H1 (cell line): ENCODE results near the gene CAMP. TPM values are rescaled to one million over a fixed set of nuclear protein-coding genes. Genes with fewer than 3 reads are reported as not detected.
A peak's percentile ranks its signal among the peaks of the same experiment; 100 is the strongest.

ENCODE experiments used
- CTCF ChIA-PET: fragments of 300-600 bp; sonication (Branson Sonifier 250); formaldehyde crosslinking; loops from one replicate; lab custom pipeline; 2021; ENCODE audit not compliant: partially characterized antibody; lab: Charles Lee
- POLR2A ChIA-PET: fragments of 300-600 bp; sonication (Branson Sonifier 250); formaldehyde crosslinking; loops from one replicate; lab custom pipeline; 2021; ENCODE audit warnings: inconsistent platforms; ENCODE audit not compliant: partially characterized antibody; lab: Charles Lee
- DNase-seq, 2 experiments: peaks; one replicate each; pipeline versions ENCODE4 v3.0.0 to v3.0.0-alpha.2; 2010 to 2022; ENCODE audit warnings: low spot score in 2 of 2, low read depth in 1 of 2, mixed read lengths in 1 of 2
- FAIRE-seq: peaks from 2 replicates; lab custom pipeline; 2011; peaks lifted over from hg19 to GRCh38; lab: Jason Lieb, UNC
- H2AFZ ChIP-seq: 2 replicates; pipeline ENCODE4 v1.8.1; 2012; ENCODE audit warnings: low read length, inconsistent platforms
- H2AK5ac ChIP-seq: 2 replicates; pipeline ENCODE4 v1.6.1; 2013; ENCODE audit warnings: low read depth, low read length
- H2BK120ac ChIP-seq: replicated peaks from 2 replicates; pipeline ENCODE3; 2013; ENCODE audit warnings: low read depth, low read length, inconsistent platforms
- H2BK12ac ChIP-seq: 2 replicates; pipeline ENCODE4 v1.6.1; 2013; ENCODE audit warnings: low read depth, low read length
- H2BK15ac ChIP-seq: 2 replicates; pipeline ENCODE4 v1.6.1; 2013; ENCODE audit warnings: low read length
- H2BK20ac ChIP-seq: 2 replicates; pipeline ENCODE4 v1.6.1; 2013; ENCODE audit warnings: low read length
- H2BK5ac ChIP-seq: 2 replicates; pipeline ENCODE4 v1.6.1; 2013; ENCODE audit warnings: low read depth, low read length
- H3K14ac ChIP-seq: 2 replicates; pipeline ENCODE4 v1.6.1; 2013; ENCODE audit warnings: inconsistent platforms; ENCODE audit not compliant: insufficient read length
- H3K18ac ChIP-seq: 2 replicates; pipeline ENCODE4 v1.6.1; 2013; ENCODE audit warnings: low read length; ENCODE audit errors: extremely low read depth
- H3K23ac ChIP-seq: 2 replicates; pipeline ENCODE4 v1.6.1; 2013; ENCODE audit warnings: inconsistent platforms; ENCODE audit not compliant: insufficient read length
- H3K23me2 ChIP-seq: 2 replicates; pipeline ENCODE4 v1.6.1; 2013; ENCODE audit warnings: low read depth, low read length
- H3K27ac ChIP-seq: 2 replicates; pipeline ENCODE4 v1.6.1; 2011; ENCODE audit warnings: low read depth, low read length, inconsistent platforms
- H3K27me3 ChIP-seq, 4 experiments: replicated peaks in 1 of 4; 1 replicate in 1 of 4; 2 replicates in 3 of 4; pipeline versions ENCODE4 v1.6.1 to v1.8.1; 2011 to 2013; ENCODE audit warnings: low read length in 3 of 4, mild to moderate bottlenecking in 3 of 4, inconsistent platforms in 2 of 4, mixed read lengths in 2 of 4, moderate library complexity in 1 of 4; ENCODE audit not compliant: control insufficient read depth in 3 of 4, insufficient read depth in 3 of 4; ENCODE audit errors: extremely low read depth in 1 of 4
- H3K36me3 ChIP-seq, 4 experiments: 2 replicates each; pipeline versions ENCODE4 v1.6.1 to v1.8.1; 2011 to 2013; ENCODE audit warnings: mild to moderate bottlenecking in 4 of 4, low read length in 3 of 4, moderate library complexity in 2 of 4, control low read depth in 1 of 4, inconsistent platforms in 1 of 4; ENCODE audit not compliant: insufficient read depth in 4 of 4, control insufficient read depth in 2 of 4
- H3K4ac ChIP-seq: replicated peaks from 2 replicates; pipeline ENCODE3; 2013; ENCODE audit warnings: low read length, low read depth, mixed read lengths, inconsistent platforms; ENCODE audit not compliant: insufficient read length
- H3K4me1 ChIP-seq, 4 experiments: replicated peaks in 1 of 4; 1 replicate in 1 of 4; 2 replicates in 3 of 4; pipeline versions ENCODE4 v1.6.1 to v1.8.1; 2011 to 2013; ENCODE audit warnings: low read length in 3 of 4, inconsistent platforms in 2 of 4, mixed read lengths in 1 of 4; ENCODE audit not compliant: insufficient read depth in 4 of 4, control insufficient read depth in 3 of 4
- H3K4me2 ChIP-seq, 2 experiments: 2 replicates each; pipeline versions ENCODE4 v1.6.1 to v1.8.1; 2011 to 2013; ENCODE audit warnings: low read depth in 2 of 2, low read length in 2 of 2, control low read depth in 1 of 2, inconsistent platforms in 1 of 2, mild to moderate bottlenecking in 1 of 2; ENCODE audit not compliant: insufficient read depth in 1 of 2
- H3K4me3 ChIP-seq, 4 experiments: fragments of 200-600, 300-600 bp in 1 of 4; sonication (generic), shearing (Covaris generic), sonication (Bioruptor Twin) in 1 of 4; 2 replicates each; pipeline versions ENCODE4 v1.5.1 to v1.8.1; 2011 to 2016; ENCODE audit warnings: low read length in 4 of 4, low read depth in 3 of 4, control low read depth in 2 of 4, inconsistent platforms in 2 of 4, mild to moderate bottlenecking in 2 of 4, mixed read lengths in 1 of 4, moderate library complexity in 1 of 4; ENCODE audit not compliant: insufficient read depth in 2 of 4; ENCODE audit errors: extremely low read depth in 1 of 4
- H3K56ac ChIP-seq: replicated peaks from 2 replicates; pipeline ENCODE3; 2013; ENCODE audit warnings: low read depth, mild to moderate bottlenecking, mixed read lengths, low read length, inconsistent platforms; ENCODE audit not compliant: insufficient read length
- H3K79me1 ChIP-seq: 2 replicates; pipeline ENCODE4 v1.6.1; 2013; ENCODE audit warnings: low read depth, low read length, control low read depth
- H3K79me2 ChIP-seq, 2 experiments: 2 replicates each; pipeline versions ENCODE4 v1.6.1 to v1.8.1; 2012 to 2013; ENCODE audit warnings: low read length in 2 of 2, mild to moderate bottlenecking in 2 of 2, inconsistent platforms in 1 of 2; ENCODE audit not compliant: insufficient read depth in 2 of 2, control insufficient read depth in 1 of 2
- H3K9ac ChIP-seq, 4 experiments: replicated peaks in 1 of 4; 1 replicate in 1 of 4; 2 replicates in 3 of 4; pipeline versions ENCODE4 v1.6.1 to v1.8.1; 2011 to 2013; ENCODE audit warnings: low read depth in 3 of 4, low read length in 3 of 4, control low read depth in 2 of 4, mild to moderate bottlenecking in 2 of 4, moderate library complexity in 2 of 4, inconsistent platforms in 1 of 4; ENCODE audit errors: extremely low read depth in 1 of 4
- H3K9me3 ChIP-seq, 2 experiments: 2 replicates each; pipeline versions ENCODE4 v1.6.1 to v1.8.1; 2012 to 2013; ENCODE audit warnings: mild to moderate bottlenecking in 2 of 2, moderate library complexity in 2 of 2, control low read depth in 1 of 2, inconsistent platforms in 1 of 2, low read depth in 1 of 2, low read length in 1 of 2, mixed read lengths in 1 of 2; ENCODE audit not compliant: insufficient read depth in 2 of 2
- H4K20me1 ChIP-seq, 2 experiments: replicated peaks in 1 of 2; 2 replicates each; pipeline versions ENCODE3 to v1.8.1; 2011 to 2013; ENCODE audit warnings: inconsistent platforms in 2 of 2, low read length in 2 of 2, mild to moderate bottlenecking in 1 of 2; ENCODE audit not compliant: insufficient read depth in 2 of 2, control insufficient read depth in 1 of 2
- H4K5ac ChIP-seq: 2 replicates; pipeline ENCODE4 v1.6.1; 2013; ENCODE audit warnings: low read length, low read depth, mixed read lengths, inconsistent platforms; ENCODE audit not compliant: insufficient read length
- H4K8ac ChIP-seq: 2 replicates; pipeline ENCODE4 v1.8.0; 2013; ENCODE audit warnings: mild to moderate bottlenecking, moderate library complexity, low read length, inconsistent platforms; ENCODE audit not compliant: insufficient read depth; ENCODE audit errors: extremely low read depth
- H4K91ac ChIP-seq: replicated peaks from 2 replicates; pipeline ENCODE3; 2013; ENCODE audit warnings: low read length, mixed read lengths, inconsistent platforms; ENCODE audit not compliant: insufficient read length
- YY1 ChIP-seq: IDR thresholded peaks from 2 replicates; pipeline ENCODE4 v1.6.1; 2011; ENCODE audit warnings: low read depth, mild to moderate bottlenecking, low read length
- WGBS, 2 experiments: shearing (Covaris generic) in 1 of 2; methylation state at CpG; one replicate each; pipeline versions ENCODE4 v1.1.6 to v1.1.7; 2013 to 2015; ENCODE audit warnings: low lambda C conversion rate in 2 of 2, mixed read lengths in 2 of 2, inconsistent platforms in 1 of 2, low coverage in 1 of 2, missing lambda C conversion rate in 1 of 2; ENCODE audit not compliant: insufficient replicate concordance in 2 of 2, insufficient coverage in 1 of 2, insufficient read length in 1 of 2; ENCODE audit errors: extremely low coverage in 1 of 2, missing lambda C conversion rate in 1 of 2; 5-methylcytosine and 5-hydroxymethylcytosine counted together
- polyA plus RNA-seq, 7 experiments: library from polyadenylated mRNA; depleted of rRNA in 3 of 7; stranded (reverse) in 5 of 7; unstranded in 2 of 7; fragments of >200 nt in 5 of 7; fragments of 200-250 nt in 2 of 7; gene quantifications; 1 replicate in 5 of 7; 2 replicates in 1 of 7; 4 replicates in 1 of 7; pipeline versions ENCODE4 v1.2.1 to v1.2.3, GENCODE V29; 2011 to 2013; ENCODE audit warnings: missing spikeins in 2 of 7, mixed read lengths in 2 of 7
- total RNA-seq: library from RNA; stranded (reverse); fragmentation: NEBNext Ultra II Directional; extraction: Animal tissue kit (Norgen Biotek cat#: 25700); gene quantifications from 2 replicates; pipeline ENCODE4 v1.2.1, GENCODE V29; 2021
- TF ChIP-seq, protein P1 (sequence below): IDR thresholded peaks from 2 replicates; pipeline ENCODE4 v1.6.1; 2012; ENCODE audit warnings: low read length, inconsistent platforms

CAMP gene
- total and polyA plus RNA-seq, 2 of the 8 experiments (the other 6 are each of a cell fraction or from before 2014, with no cell fraction given) = not detected

DNA sequence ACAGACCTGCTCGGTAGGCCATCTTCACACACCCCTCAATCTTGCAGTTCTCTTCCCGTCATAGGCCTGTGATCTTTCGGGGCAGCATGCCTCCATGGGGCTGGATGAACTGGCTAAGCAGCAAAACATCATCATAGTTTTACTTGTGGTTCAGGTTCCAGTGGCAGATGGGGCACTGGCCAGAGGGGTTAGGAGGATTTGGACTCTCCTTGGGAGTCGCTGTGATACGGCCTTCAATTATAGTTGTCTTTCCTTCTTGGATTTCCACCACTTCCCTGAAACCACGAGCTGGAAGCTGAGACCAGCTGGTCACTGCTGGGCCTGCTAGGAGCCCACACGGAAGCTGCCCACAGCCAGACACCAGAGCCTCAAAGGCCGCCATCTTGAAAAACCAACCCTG is 33.3 kb downstream of the CAMP start:
- Histone ChIP-seq H3K27ac (no peak overlapping the region; the same call in 1 of the 2 replicates), H3K56ac (no peak overlapping the region), H2BK12ac (no peak overlapping the region), H2AK5ac (no peak overlapping the region), H3K9ac (no peak overlapping the region), H3K4me2 (no peak overlapping the region), H3K23ac (no peak overlapping the region), H3K14ac (no peak overlapping the region), H4K5ac (no peak overlapping the region), H2BK20ac (no peak overlapping the region), H3K79me2 (peaks cover 6 to 95% of the 10 kb centered on the region in 2 experiments), H4K91ac (no peak overlapping the region), H3K79me1 (peaks cover 7% of the 10 kb centered on the region; the same call in 1 of the 2 replicates), H4K20me1 (peaks cover 18 to 20% of the 10 kb centered on the region in 2 experiments), H3K36me3 (peaks cover 12 to 72% (median 37%) of the 10 kb centered on the region in 4 experiments; a peak in 7 of 8 replicates), H3K4me1 (no peaks in the 10 kb centered on the region), H3K4ac (no peak overlapping the region), H2BK120ac (no peak overlapping the region), H2BK5ac (no peak overlapping the region; the same call in 1 of the 2 replicates), H2BK15ac (no peak overlapping the region), H4K8ac (no peak overlapping the region; the same call in 1 of the 2 replicates), H3K9me3 (no peaks in the 10 kb centered on the region; a peak in 1 of 4 replicates), H3K23me2 (no peaks in the 10 kb centered on the region), H3K4me3 (no peak overlapping the region), H3K18ac (no peak overlapping the region), H2AFZ (no peak overlapping the region), H3K27me3 (no peaks in the 10 kb centered on the region)
- ChIA-PET POLR2A (interaction anchor here (0.8 to 7.1 kb wide), 5 partner anchors 9 to 218 kb away, joined by 3 to 84 read pairs (median 5); partner anchors contain the start of gene ZNF589), CTCF (interaction anchor here (1.1 to 3.2 kb wide), 7 partner anchors 9 to 179 kb away, joined by 3 to 14 read pairs (median 5); no protein-coding TSS in a partner anchor)
- DNase-seq = no peak
- no peak for FAIRE-seq
- 88% methylated on average over 8 of the region's 8 CpGs; no CpG with 5 or more reads in 1 of the 2 experiments for WGBS, 2 experiments
- 0 out of 2 replicates have a peak, but pooled peaks have one; percentile 22 for TF ChIP-seq YY1
- TF ChIP-seq, protein P1, sequence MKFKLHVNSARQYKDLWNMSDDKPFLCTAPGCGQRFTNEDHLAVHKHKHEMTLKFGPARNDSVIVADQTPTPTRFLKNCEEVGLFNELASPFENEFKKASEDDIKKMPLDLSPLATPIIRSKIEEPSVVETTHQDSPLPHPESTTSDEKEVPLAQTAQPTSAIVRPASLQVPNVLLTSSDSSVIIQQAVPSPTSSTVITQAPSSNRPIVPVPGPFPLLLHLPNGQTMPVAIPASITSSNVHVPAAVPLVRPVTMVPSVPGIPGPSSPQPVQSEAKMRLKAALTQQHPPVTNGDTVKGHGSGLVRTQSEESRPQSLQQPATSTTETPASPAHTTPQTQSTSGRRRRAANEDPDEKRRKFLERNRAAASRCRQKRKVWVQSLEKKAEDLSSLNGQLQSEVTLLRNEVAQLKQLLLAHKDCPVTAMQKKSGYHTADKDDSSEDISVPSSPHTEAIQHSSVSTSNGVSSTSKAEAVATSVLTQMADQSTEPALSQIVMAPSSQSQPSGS = no peak
